AG20443 (cell line): ENCODE data around the gene MESP1.

Experiments used
- DNase-seq: peaks from one replicate; pipeline ENCODE4 v3.0.0; 2012; ENCODE audit warnings: low spot score, mixed read lengths

The MESP1 gene

DNA sequence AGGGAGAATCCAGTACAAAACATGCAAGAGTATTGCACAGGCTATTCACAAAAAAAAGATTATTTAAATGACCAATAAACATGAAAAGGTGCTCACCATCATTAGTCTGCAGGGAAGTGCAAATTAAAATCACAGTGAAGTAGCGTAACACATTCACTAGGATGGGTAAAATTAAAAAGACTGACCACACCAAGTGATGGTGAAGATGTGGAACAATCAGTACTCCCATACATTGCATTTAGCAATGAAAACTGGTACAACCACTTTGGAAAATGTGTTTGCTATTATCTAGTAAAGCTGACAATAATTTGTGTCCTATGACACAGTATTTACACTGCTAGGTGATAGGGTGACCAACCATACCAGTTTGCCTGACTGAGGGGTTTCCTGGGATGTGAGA lies 26.4 kb downstream of the MESP1 start:
- no peak for DNase-seq

- no peak for DNase-seq
Measured at GRCh38 chr15:89723031-89723430, 28.0 kb downstream of the MESP1 start.

- DNase-seq, result no peak
Measured at GRCh38 chr15:89714775-89715174, 36.3 kb downstream of the MESP1 start.

DNA sequence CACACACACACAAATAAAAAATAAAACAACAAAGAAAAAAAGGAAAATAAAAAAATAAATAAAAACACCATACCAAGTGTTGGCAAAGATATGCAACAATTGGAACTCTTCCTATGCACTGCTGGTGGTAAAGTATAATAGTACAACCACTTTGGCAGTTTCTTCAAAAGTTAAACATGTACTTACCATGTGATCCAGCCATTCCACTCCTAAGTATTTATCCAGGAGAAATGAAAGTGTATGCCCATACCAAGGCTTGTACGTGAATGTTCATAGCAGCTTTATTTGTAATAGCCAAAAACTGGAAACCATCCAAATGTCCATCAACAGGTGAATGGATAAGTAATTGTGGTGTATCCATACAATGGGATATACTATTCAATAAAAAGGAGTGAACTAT lies 43.5 kb downstream of the MESP1 start:
- DNase-seq, result no peak

GRCh38 chr15:89704411-89704810 lies 46.6 kb downstream of the MESP1 start:
- DNase-seq, result no peak
